ENCODE measurements around the gene SAP130. TPM values are rescaled to one million over a fixed set of nuclear protein-coding genes. Genes with fewer than 3 reads are reported as not detected.

SAP130 gene
- total and polyA plus RNA-seq, 2 of the 8 experiments (the other 6 are each of a cell fraction or from before 2014, with no cell fraction given): 51.4 to 54.3 TPM

DNA sequence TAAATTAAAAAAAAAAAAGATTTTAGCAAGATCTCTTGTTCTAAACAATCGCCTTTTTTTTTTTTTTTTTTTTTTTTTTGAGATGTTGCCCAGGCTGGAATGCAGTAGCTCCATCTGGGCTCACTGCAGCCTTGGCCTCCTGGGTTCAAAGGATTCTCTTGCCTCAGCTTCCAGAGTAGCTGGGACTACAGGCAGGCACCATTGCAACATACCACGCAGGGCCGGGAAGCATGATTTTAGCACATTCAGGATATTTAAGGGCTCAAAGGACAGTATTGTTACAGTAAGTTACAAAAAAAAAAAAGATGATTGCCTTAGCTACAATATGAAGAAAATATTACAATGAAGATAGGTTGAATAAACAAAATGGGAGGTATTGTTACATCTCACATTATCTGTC is 29.5 kb upstream of the SAP130 start:
- no peaks in the 10 kb centered on the region for H3K9me3 ChIP-seq (ENCODE audit: insufficient read depth in 2 of 2, low read depth in 1 of 2, low read length in 1 of 2)
- FAIRE-seq (no peak), DNase-seq (ENCODE audit: low read depth in 1 of 2, low spot score in 2 of 2) (no peak)
- no peak overlapping the region for H4K91ac ChIP-seq (replicated peaks; ENCODE audit: insufficient read length, low read length)
- CTCF ChIA-PET (ENCODE audit: partially characterized antibody): interaction anchor here (0.6 to 0.8 kb wide), 2 partner anchors 14 to 963 kb away, joined by 3 read pairs; no protein-coding TSS in a partner anchor
- H3K27ac ChIP-seq (ENCODE audit: low read depth, low read length): no peak overlapping the region
- H3K79me2 ChIP-seq (ENCODE audit: control insufficient read depth in 1 of 2, insufficient read depth in 2 of 2, low read length in 2 of 2): no peaks in the 10 kb centered on the region
- H3K23ac ChIP-seq (ENCODE audit: insufficient read length): no peak overlapping the region
- 100% methylated on average over 2 of the region's 3 CpGs; no CpG with 5 or more reads in 1 of the 2 experiments for WGBS, 2 experiments (ENCODE audit: extremely low coverage in 1 of 2, insufficient coverage in 1 of 2, insufficient read length in 1 of 2, insufficient replicate concordance in 2 of 2, low coverage in 1 of 2, low lambda C conversion rate in 2 of 2, missing lambda C conversion rate in 1 of 2)
- no peak overlapping the region for H3K9ac ChIP-seq (replicated peaks in 1 of 4; ENCODE audit: extremely low read depth in 1 of 4, low read depth in 3 of 4, low read length in 3 of 4)
- H4K20me1 ChIP-seq (replicated peaks in 1 of 2; ENCODE audit: control insufficient read depth in 1 of 2, insufficient read depth in 2 of 2, low read length in 2 of 2): no peaks in the 10 kb centered on the region
- no peaks in the 10 kb centered on the region for H3K36me3 ChIP-seq (ENCODE audit: control insufficient read depth in 2 of 4, insufficient read depth in 4 of 4, low read length in 3 of 4)
- POLR2A ChIA-PET (ENCODE audit: partially characterized antibody): no interaction called here
- no peak overlapping the region for H3K4me3 ChIP-seq (ENCODE audit: extremely low read depth in 1 of 4, insufficient read depth in 2 of 4, low read depth in 3 of 4, low read length in 4 of 4)
- H3K27me3 ChIP-seq (replicated peaks in 1 of 4; ENCODE audit: control insufficient read depth in 3 of 4, extremely low read depth in 1 of 4, insufficient read depth in 3 of 4, low read length in 3 of 4): no peaks in the 10 kb centered on the region
- H3K18ac ChIP-seq (ENCODE audit: extremely low read depth, low read length): no peak overlapping the region
- H3K56ac ChIP-seq (replicated peaks; ENCODE audit: insufficient read length, low read depth, low read length): no peak overlapping the region
- H3K23me2 ChIP-seq (ENCODE audit: low read depth, low read length): no peaks in the 10 kb centered on the region
- H3K4me1 ChIP-seq (replicated peaks in 1 of 4; ENCODE audit: control insufficient read depth in 3 of 4, insufficient read depth in 4 of 4, low read length in 3 of 4): no peaks in the 10 kb centered on the region
- no peak overlapping the region for H4K5ac ChIP-seq (ENCODE audit: insufficient read length, low read depth, low read length)
- H3K4me2 ChIP-seq (ENCODE audit: insufficient read depth in 1 of 2, low read depth in 2 of 2, low read length in 2 of 2): no peak overlapping the region
- no peak overlapping the region for H2AFZ ChIP-seq (ENCODE audit: low read length)
- no peak overlapping the region for H2BK20ac ChIP-seq (ENCODE audit: low read length)
- no peak overlapping the region for H3K4ac ChIP-seq (replicated peaks; ENCODE audit: insufficient read length, low read depth, low read length)
- no peaks in the 10 kb centered on the region for H3K79me1 ChIP-seq (ENCODE audit: low read depth, low read length)
- H2BK120ac ChIP-seq (replicated peaks; ENCODE audit: low read depth, low read length): no peak overlapping the region
- H2AK5ac ChIP-seq (ENCODE audit: low read depth, low read length): no peak overlapping the region
- H2BK15ac ChIP-seq (ENCODE audit: low read length): no peak overlapping the region
- no peak overlapping the region for H2BK5ac ChIP-seq (ENCODE audit: low read depth, low read length)
- no peak overlapping the region for H2BK12ac ChIP-seq (ENCODE audit: low read depth, low read length)
- H4K8ac ChIP-seq (ENCODE audit: extremely low read depth, insufficient read depth, low read length): no peak overlapping the region
- no peak overlapping the region for H3K14ac ChIP-seq (ENCODE audit: insufficient read length)
- TF ChIP-seq CHD2 (IDR thresholded peaks at IDR 0.05; ENCODE audit: low read length) (no peak), HDAC6 (IDR thresholded peaks at IDR 0.05; ENCODE audit: low read depth, low read length) (no peak), JUND (IDR thresholded peaks at IDR 0.05; ENCODE audit: low read length) (no peak), TAF1 (IDR thresholded peaks at IDR 0.05; ENCODE audit: low read depth, low read length) (no peak), TEAD4 (IDR thresholded peaks at IDR 0.05; ENCODE audit: low read depth, low read length) (no peak), EZH2 (IDR thresholded peaks at IDR 0.05; ENCODE audit: low read depth, low read length, severe bottlenecking) (no peak), RBBP5 (IDR thresholded peaks at IDR 0.05; ENCODE audit: borderline replicate concordance, low read depth, low read length) (no peak), JUN (IDR thresholded peaks at IDR 0.05; ENCODE audit: low read depth, low read length) (no peak), TCF12 (IDR thresholded peaks at IDR 0.05; ENCODE audit: low read depth, low read length) (no peak), RFX5 (IDR thresholded peaks at IDR 0.05; ENCODE audit: borderline replicate concordance, low read depth, low read length) (no peak), KDM4A (IDR thresholded peaks at IDR 0.05; ENCODE audit: low read depth, low read length, severe bottlenecking) (no peak)
- TF ChIP-seq, protein P1, sequence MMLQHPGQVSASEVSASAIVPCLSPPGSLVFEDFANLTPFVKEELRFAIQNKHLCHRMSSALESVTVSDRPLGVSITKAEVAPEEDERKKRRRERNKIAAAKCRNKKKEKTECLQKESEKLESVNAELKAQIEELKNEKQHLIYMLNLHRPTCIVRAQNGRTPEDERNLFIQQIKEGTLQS (IDR thresholded peaks at IDR 0.05; ENCODE audit: insufficient read depth, low read depth, low read length): no peak
- TF ChIP-seq, protein P2, sequence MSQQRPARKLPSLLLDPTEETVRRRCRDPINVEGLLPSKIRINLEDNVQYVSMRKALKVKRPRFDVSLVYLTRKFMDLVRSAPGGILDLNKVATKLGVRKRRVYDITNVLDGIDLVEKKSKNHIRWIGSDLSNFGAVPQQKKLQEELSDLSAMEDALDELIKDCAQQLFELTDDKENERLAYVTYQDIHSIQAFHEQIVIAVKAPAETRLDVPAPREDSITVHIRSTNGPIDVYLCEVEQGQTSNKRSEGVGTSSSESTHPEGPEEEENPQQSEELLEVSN (IDR thresholded peaks at IDR 0.05): no peak
- TF ChIP-seq, protein P3, sequence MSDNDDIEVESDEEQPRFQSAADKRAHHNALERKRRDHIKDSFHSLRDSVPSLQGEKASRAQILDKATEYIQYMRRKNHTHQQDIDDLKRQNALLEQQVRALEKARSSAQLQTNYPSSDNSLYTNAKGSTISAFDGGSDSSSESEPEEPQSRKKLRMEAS (IDR thresholded peaks at IDR 0.05): no peak

All from H1 (cell line).